OCI-LY1 (cell line): ENCODE data around the gene HS3ST1.

ENCODE experiments used
- H2AFZ ChIP-seq: fragments of 200-600 bp; sonication (generic), shearing (Covaris generic); 2 replicates; pipeline ENCODE4 v1.6.0; 2014; ENCODE audit warnings: antibody characterized with exemption, mild to moderate bottlenecking, low read length
- H3F3A ChIP-seq: fragments of 200-600 bp; sonication (generic), shearing (Covaris generic); 2 replicates; pipeline ENCODE4 v1.6.0; 2014; ENCODE audit warnings: mild to moderate bottlenecking, antibody characterized with exemption, low read length, moderate library complexity; ENCODE audit not compliant: insufficient read depth
- H3K27ac ChIP-seq: fragments of 200-600 bp; sonication (generic); 2 replicates; pipeline ENCODE4 v1.5.1; 2014; ENCODE audit warnings: low read length, mixed run types, mild to moderate bottlenecking, low read depth; ENCODE audit not compliant: poor library complexity, severe bottlenecking
- H3K27me3 ChIP-seq: fragments of 200-600 bp; sonication (generic); 2 replicates; pipeline ENCODE4 v1.6.0; 2014; ENCODE audit warnings: antibody characterized with exemption, mild to moderate bottlenecking, low read length, moderate library complexity; ENCODE audit not compliant: insufficient read depth
- H3K36me3 ChIP-seq: fragments of 200-600 bp; sonication (generic); 2 replicates; pipeline ENCODE4 v1.6.1; 2014; ENCODE audit warnings: mild to moderate bottlenecking, antibody characterized with exemption, low read length, moderate library complexity, mixed read lengths; ENCODE audit not compliant: insufficient read depth
- H3K4me1 ChIP-seq: fragments of 200-600 bp; sonication (generic); 2 replicates; pipeline ENCODE4 v1.5.1; 2014; ENCODE audit warnings: mild to moderate bottlenecking, low read length, moderate library complexity; ENCODE audit not compliant: insufficient read depth, severe bottlenecking
- H3K4me2 ChIP-seq: fragments of 200-600 bp; sonication (generic), shearing (Covaris generic); 2 replicates; pipeline ENCODE4 v1.6.1; 2014; ENCODE audit warnings: low read length
- H3K4me3 ChIP-seq: fragments of 200-600 bp; sonication (generic); 2 replicates; pipeline ENCODE4 v1.5.1; 2014; ENCODE audit warnings: low read length, low read depth, mild to moderate bottlenecking, mixed read lengths; ENCODE audit not compliant: poor library complexity, severe bottlenecking
- H3K79me2 ChIP-seq: fragments of 200-600 bp; shearing (Covaris generic); 2 replicates; pipeline ENCODE4 v1.6.1; 2016; ENCODE audit warnings: mixed run types, low read length, mixed read lengths; ENCODE audit not compliant: insufficient read depth
- H3K9ac ChIP-seq: fragments of 200-600 bp; sonication (generic), shearing (Covaris generic); 2 replicates; pipeline ENCODE4 v1.6.1; 2014; ENCODE audit warnings: mild to moderate bottlenecking, low read length, mixed read lengths
- H3K9me2 ChIP-seq: fragments of 200-600 bp; sonication (generic), shearing (Covaris generic); 2 replicates; pipeline ENCODE4 v1.6.1; 2014; ENCODE audit warnings: low read depth, mild to moderate bottlenecking, low read length, mixed read lengths
- H3K9me3 ChIP-seq: fragments of 200-600 bp; shearing (Covaris generic); 2 replicates; pipeline ENCODE4 v1.6.1; 2014; ENCODE audit warnings: low read length, mixed read lengths
- H4K20me1 ChIP-seq: fragments of 200-600 bp; sonication (generic), shearing (Covaris generic); 2 replicates; pipeline ENCODE4 v1.6.0; 2016; ENCODE audit warnings: mild to moderate bottlenecking, low read length; ENCODE audit not compliant: insufficient read depth
- EZH2 ChIP-seq: fragments of 200-600 bp; sonication (generic), shearing (Covaris generic); IDR thresholded peaks from 2 replicates; pipeline ENCODE4 v1.8.0; 2017; ENCODE audit warnings: borderline replicate concordance, mixed run types, mild to moderate bottlenecking, antibody characterized with exemption, low read length, moderate library complexity, mixed read lengths
- TF ChIP-seq, protein P1 (sequence below): fragments of 200-600 bp; sonication (generic), shearing (Covaris generic); IDR thresholded peaks from 2 replicates; pipeline ENCODE4 v1.5.1; 2017; ENCODE audit warnings: mild to moderate bottlenecking, antibody characterized with exemption, low read length, moderate library complexity, mixed read lengths

Gene HS3ST1

DNA sequence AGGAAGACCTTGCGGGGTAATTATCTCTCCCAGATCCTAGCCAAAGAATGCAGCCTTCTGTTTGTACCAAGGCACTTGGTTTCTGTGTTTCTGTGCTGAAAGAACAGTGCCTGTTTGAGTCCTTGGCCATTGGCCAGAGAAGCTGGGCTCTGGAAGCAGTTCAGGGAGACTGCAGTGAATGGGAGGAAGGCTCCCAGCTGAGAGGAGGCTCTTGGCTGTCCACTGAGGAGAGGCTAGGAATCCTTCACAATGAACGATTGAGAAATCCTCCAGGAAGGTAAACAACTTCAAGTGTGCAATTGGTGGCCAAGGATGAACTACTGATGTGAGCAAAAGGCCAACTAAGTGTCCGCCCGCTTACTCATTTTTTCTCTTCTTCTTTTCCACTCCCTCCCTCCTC lies 61.3 kb downstream of the HS3ST1 start:
- H3K4me3 ChIP-seq, result no peak overlapping the region
- H3K9me2 ChIP-seq, result no peaks in the 10 kb centered on the region
- H3K9ac ChIP-seq, result no peak overlapping the region
- H3K36me3 ChIP-seq, result no peaks in the 10 kb centered on the region
- no peaks in the 10 kb centered on the region for H3K27me3 ChIP-seq
- no peak overlapping the region for H2AFZ ChIP-seq
- no peaks in the 10 kb centered on the region for H3K79me2 ChIP-seq
- H3F3A ChIP-seq, result no peaks in the 10 kb centered on the region
- H3K4me1 ChIP-seq, result no peaks in the 10 kb centered on the region
- H4K20me1 ChIP-seq, result no peaks in the 10 kb centered on the region
- TF ChIP-seq, protein P1, sequence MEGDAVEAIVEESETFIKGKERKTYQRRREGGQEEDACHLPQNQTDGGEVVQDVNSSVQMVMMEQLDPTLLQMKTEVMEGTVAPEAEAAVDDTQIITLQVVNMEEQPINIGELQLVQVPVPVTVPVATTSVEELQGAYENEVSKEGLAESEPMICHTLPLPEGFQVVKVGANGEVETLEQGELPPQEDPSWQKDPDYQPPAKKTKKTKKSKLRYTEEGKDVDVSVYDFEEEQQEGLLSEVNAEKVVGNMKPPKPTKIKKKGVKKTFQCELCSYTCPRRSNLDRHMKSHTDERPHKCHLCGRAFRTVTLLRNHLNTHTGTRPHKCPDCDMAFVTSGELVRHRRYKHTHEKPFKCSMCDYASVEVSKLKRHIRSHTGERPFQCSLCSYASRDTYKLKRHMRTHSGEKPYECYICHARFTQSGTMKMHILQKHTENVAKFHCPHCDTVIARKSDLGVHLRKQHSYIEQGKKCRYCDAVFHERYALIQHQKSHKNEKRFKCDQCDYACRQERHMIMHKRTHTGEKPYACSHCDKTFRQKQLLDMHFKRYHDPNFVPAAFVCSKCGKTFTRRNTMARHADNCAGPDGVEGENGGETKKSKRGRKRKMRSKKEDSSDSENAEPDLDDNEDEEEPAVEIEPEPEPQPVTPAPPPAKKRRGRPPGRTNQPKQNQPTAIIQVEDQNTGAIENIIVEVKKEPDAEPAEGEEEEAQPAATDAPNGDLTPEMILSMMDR, result no peak
- TF ChIP-seq EZH2, result no peak
- no peaks in the 10 kb centered on the region for H3K9me3 ChIP-seq
- no peak overlapping the region for H3K27ac ChIP-seq
- H3K4me2 ChIP-seq, result no peak overlapping the region

DNA sequence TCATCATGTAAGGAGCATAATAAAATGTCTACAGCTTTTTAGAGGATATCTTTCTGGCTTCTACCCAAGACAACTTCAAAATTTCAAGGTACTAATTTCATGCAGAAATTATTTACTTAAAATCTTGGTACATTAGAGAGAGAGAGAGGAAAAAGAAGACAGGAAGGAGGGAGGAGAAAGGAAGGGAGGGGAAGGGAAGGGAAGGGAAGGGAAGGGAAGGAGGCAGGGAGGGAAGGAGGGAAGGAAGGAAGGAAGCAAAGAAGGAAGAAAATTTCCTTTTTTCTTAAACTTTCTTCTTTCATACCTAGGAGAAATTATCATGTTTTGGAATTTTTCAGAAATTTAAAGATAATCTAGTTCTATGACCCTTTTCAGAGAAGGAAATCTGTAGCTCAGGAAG lies 61.8 kb downstream of the HS3ST1 start:
- H2AFZ ChIP-seq, result no peak overlapping the region
- H3K9me2 ChIP-seq, result no peaks in the 10 kb centered on the region
- no peak overlapping the region for H3K27ac ChIP-seq
- no peak overlapping the region for H3K4me3 ChIP-seq
- no peak overlapping the region for H3K9ac ChIP-seq
- H3K4me2 ChIP-seq, result no peak overlapping the region
- no peak for TF ChIP-seq EZH2
- TF ChIP-seq, protein P1, result no peak
- H3K79me2 ChIP-seq, result no peaks in the 10 kb centered on the region
- no peaks in the 10 kb centered on the region for H3K27me3 ChIP-seq
- no peaks in the 10 kb centered on the region for H4K20me1 ChIP-seq
- H3K9me3 ChIP-seq, result no peaks in the 10 kb centered on the region
- H3F3A ChIP-seq, result no peaks in the 10 kb centered on the region
- H3K4me1 ChIP-seq, result no peaks in the 10 kb centered on the region
- H3K36me3 ChIP-seq, result no peaks in the 10 kb centered on the region

DNA sequence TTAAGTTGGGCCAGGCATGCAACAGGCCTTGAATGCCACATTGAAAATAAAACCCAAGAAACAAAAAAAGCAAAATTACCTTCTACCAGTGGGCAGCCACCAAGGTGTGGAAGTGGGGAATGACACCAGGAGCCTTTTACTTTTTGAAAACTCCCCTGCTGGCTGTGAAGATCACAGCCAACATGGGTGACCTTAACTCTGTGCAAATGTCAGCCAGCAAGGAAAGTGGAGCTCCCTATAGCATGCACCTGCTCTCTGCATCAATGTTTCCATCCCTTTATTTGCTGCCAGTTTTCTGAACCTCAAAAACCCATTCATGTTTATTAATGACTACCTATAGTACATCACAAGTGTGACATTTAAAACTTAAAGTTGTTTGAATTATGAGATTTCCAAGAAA lies 63.7 kb downstream of the HS3ST1 start:
- H2AFZ ChIP-seq, result no peak overlapping the region

More for the DNA sequence above, 63.7 kb downstream of the HS3ST1 start:
- Histone ChIP-seq H3K27ac (no peak overlapping the region), H3K4me1 (no peaks in the 10 kb centered on the region), H3K27me3 (no peaks in the 10 kb centered on the region), H3K9me2 (no peaks in the 10 kb centered on the region), H3K9me3 (no peaks in the 10 kb centered on the region), H3F3A (no peaks in the 10 kb centered on the region), H3K79me2 (no peaks in the 10 kb centered on the region), H4K20me1 (no peaks in the 10 kb centered on the region), H3K4me3 (no peak overlapping the region), H3K4me2 (no peak overlapping the region), H3K36me3 (no peaks in the 10 kb centered on the region), H3K9ac (no peak overlapping the region)
- TF ChIP-seq EZH2, result no peak
- TF ChIP-seq, protein P1, result no peak
